Astrocyte (in vitro differentiated cells and primary cell): ENCODE results near the gene GCNA. TPM values are rescaled to one million over a fixed set of nuclear protein-coding genes. Genes with fewer than 3 reads are reported as not detected.

Experiments
- DNase-seq: peaks from one replicate; pipeline ENCODE4 v3.0.0-alpha.2; 2010; ENCODE audit warnings: low read depth
- FAIRE-seq: peaks from 2 replicates; lab custom pipeline; 2011; peaks lifted over from hg19 to GRCh38; lab: Jason Lieb, UNC
- H2AFZ ChIP-seq: 2 replicates; pipeline ENCODE4 v1.6.0; 2012; ENCODE audit warnings: low read depth, low read length, inconsistent platforms
- H3K27ac ChIP-seq: 2 replicates; pipeline ENCODE4 v1.5.1; 2011; ENCODE audit warnings: low read depth, low read length, inconsistent platforms
- H3K27me3 ChIP-seq: 2 replicates; pipeline ENCODE4 v1.6.0; 2011; ENCODE audit warnings: low read length, inconsistent platforms; ENCODE audit not compliant: insufficient read depth
- H3K36me3 ChIP-seq: 2 replicates; pipeline ENCODE4 v1.5.1; 2011; ENCODE audit warnings: low read length, inconsistent platforms; ENCODE audit not compliant: insufficient read depth
- H3K4me1 ChIP-seq: 2 replicates; pipeline ENCODE4 v1.5.1; 2011; ENCODE audit warnings: low read length, inconsistent platforms; ENCODE audit not compliant: insufficient read depth
- H3K4me2 ChIP-seq: 2 replicates; pipeline ENCODE4 v1.6.0; 2012; ENCODE audit warnings: low read length, inconsistent platforms
- H3K4me3 ChIP-seq: 2 replicates; pipeline ENCODE4 v1.5.1; 2011; ENCODE audit warnings: low read depth, mild to moderate bottlenecking, low read length, inconsistent platforms; ENCODE audit not compliant: insufficient read depth
- H3K79me2 ChIP-seq: 2 replicates; pipeline ENCODE4 v1.6.0; 2012; ENCODE audit warnings: mild to moderate bottlenecking, low read length, inconsistent platforms; ENCODE audit not compliant: insufficient read depth
- H3K9ac ChIP-seq: 2 replicates; pipeline ENCODE4 v1.6.0; 2012; ENCODE audit warnings: mild to moderate bottlenecking, low read length, inconsistent platforms
- H3K9me3 ChIP-seq: 2 replicates; pipeline ENCODE4 v1.5.1; 2012; ENCODE audit warnings: low read depth, mild to moderate bottlenecking, low read length, inconsistent platforms; ENCODE audit not compliant: insufficient read depth
- H4K20me1 ChIP-seq: 2 replicates; pipeline ENCODE4 v1.6.0; 2012; ENCODE audit warnings: low read length, inconsistent platforms; ENCODE audit not compliant: insufficient read depth
- H3K27ac Mint-ChIP-seq: one replicate; pipeline ENCODE4 v1.8.0; 2021; ENCODE audit warnings: mild to moderate bottlenecking, mixed read lengths; ENCODE audit not compliant: unreplicated experiment
- H3K27me3 Mint-ChIP-seq: one replicate; pipeline ENCODE4 v1.8.0; 2021; ENCODE audit warnings: low read depth, mixed read lengths; ENCODE audit not compliant: unreplicated experiment
- H3K36me3 Mint-ChIP-seq: one replicate; pipeline ENCODE4 v1.8.0; 2021; ENCODE audit warnings: low read depth, mixed read lengths; ENCODE audit not compliant: unreplicated experiment
- H3K4me1 Mint-ChIP-seq: one replicate; pipeline ENCODE4 v1.8.0; 2021; ENCODE audit warnings: low read depth, mixed read lengths; ENCODE audit not compliant: unreplicated experiment
- H3K4me3 Mint-ChIP-seq: one replicate; pipeline ENCODE4 v1.8.0; 2021; ENCODE audit warnings: mild to moderate bottlenecking, moderate library complexity, mixed read lengths; ENCODE audit not compliant: unreplicated experiment
- H3K9me3 Mint-ChIP-seq: one replicate; pipeline ENCODE4 v1.8.0; 2021; ENCODE audit warnings: mild to moderate bottlenecking, mixed read lengths; ENCODE audit not compliant: unreplicated experiment
- CTCF ChIP-seq: IDR thresholded peaks from 2 replicates; pipeline ENCODE4 v1.5.1; 2011; ENCODE audit warnings: low read depth, mild to moderate bottlenecking, inconsistent platforms, low read length, moderate library complexity; ENCODE audit not compliant: insufficient read depth
- EZH2 ChIP-seq: IDR thresholded peaks from 2 replicates; pipeline ENCODE4 v1.6.1; 2012; ENCODE audit warnings: mild to moderate bottlenecking, low read length, inconsistent platforms; ENCODE audit not compliant: insufficient read depth
- total RNA-seq: library from RNA; stranded (reverse); gene quantifications from 2 replicates; pipeline ENCODE4 v1.2.1, GENCODE V29; 2021

The GCNA gene
- total RNA-seq, 1 donor from 2014 or later: 2.2 TPM

GRCh38 chrX:71604796-71605568 lies 26.7 kb downstream of the GCNA start:
- H3K36me3 ChIP-seq: peaks cover 15% of the 10 kb centered on the region
- peak overlapping the region; percentile 49 for H3K27ac Mint-ChIP-seq
- no peaks in the 10 kb centered on the region for H3K9me3 ChIP-seq
- no peaks in the 10 kb centered on the region for H3K4me1 ChIP-seq
- H3K36me3 Mint-ChIP-seq: peaks cover 50% of the 10 kb centered on the region
- H3K27me3 Mint-ChIP-seq: no peaks in the 10 kb centered on the region
- H3K4me2 ChIP-seq: no peak overlapping the region
- peaks cover 12% of the 10 kb centered on the region for H3K9me3 Mint-ChIP-seq
- H2AFZ ChIP-seq: no peak overlapping the region
- H3K79me2 ChIP-seq: no peaks in the 10 kb centered on the region
- FAIRE-seq (no peak), DNase-seq (no peak)
- H4K20me1 ChIP-seq: peaks cover 21% of the 10 kb centered on the region
- H3K4me1 Mint-ChIP-seq: no peaks in the 10 kb centered on the region
- no peak overlapping the region for H3K27ac ChIP-seq
- TF ChIP-seq EZH2: no peak
- no peak for TF ChIP-seq CTCF
- H3K4me3 Mint-ChIP-seq: no peak overlapping the region
- H3K27me3 ChIP-seq: no peaks in the 10 kb centered on the region
- no peak overlapping the region for H3K9ac ChIP-seq
- no peak overlapping the region for H3K4me3 ChIP-seq

- Histone ChIP-seq H3K36me3 (peaks cover 15% of the 10 kb centered on the region), H3K79me2 (no peaks in the 10 kb centered on the region), H3K9me3 (no peaks in the 10 kb centered on the region), H3K4me1 (no peaks in the 10 kb centered on the region), H2AFZ (no peak overlapping the region), H4K20me1 (peaks cover 21% of the 10 kb centered on the region), H3K9ac (no peak overlapping the region), H3K27ac (no peak overlapping the region), H3K4me2 (no peak overlapping the region), H3K4me3 (no peak overlapping the region), H3K27me3 (no peaks in the 10 kb centered on the region)
- Mint-ChIP-seq H3K4me3 (no peak overlapping the region), H3K27me3 (no peaks in the 10 kb centered on the region), H3K4me1 (no peaks in the 10 kb centered on the region), H3K9me3 (peaks cover 12% of the 10 kb centered on the region), H3K27ac (no peak overlapping the region), H3K36me3 (peaks cover 58% of the 10 kb centered on the region)
- peak; percentile 5 for FAIRE-seq
- TF ChIP-seq EZH2 (no peak), CTCF (no peak)
- DNase-seq: no peak
Measured at GRCh38 chrX:71606536-71607216, 28.4 kb downstream of the GCNA start.
